ENCODE measurements around the gene MAP3K13.

GRCh38 chr3:185335799-185336198, 27.1 kb upstream of the MAP3K13 start:
- TF ChIP-seq CTCF (IDR thresholded peaks at IDR 0.05): no peak
- TF ChIP-seq ZFX (IDR thresholded peaks at IDR 0.05; ENCODE audit: borderline replicate concordance): no peak

All from 22Rv1 (cell line).